ENCODE results near the gene IFT27.

DNA sequence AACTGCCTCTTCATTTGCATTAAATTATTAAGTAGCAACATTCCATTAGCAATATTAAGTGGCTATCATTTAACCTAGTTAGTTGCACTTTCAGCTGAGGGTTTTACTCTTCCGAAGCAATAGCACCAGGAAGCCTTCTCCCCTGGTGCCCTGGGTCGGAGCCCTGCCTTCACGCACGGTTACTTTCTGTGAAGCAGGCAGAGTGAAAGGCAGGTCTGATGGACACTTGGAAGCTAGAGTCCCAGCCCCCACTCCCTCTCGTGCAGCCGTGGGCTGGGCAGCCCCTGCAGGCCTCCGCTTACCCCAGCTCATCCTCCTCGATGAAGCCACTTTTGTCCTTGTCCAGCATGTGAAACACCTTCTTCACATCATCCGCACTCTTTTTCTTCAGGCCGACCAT lies 38.9 kb upstream of the IFT27 start:
- TF ChIP-seq CTCF (optimal IDR thresholded peaks at IDR 0.05 in 1 of 3, IDR thresholded peaks at IDR 0.05 in 1 of 3, conservative IDR thresholded peaks at IDR 0.05 in 1 of 3; ENCODE audit: extremely low read depth in 1 of 3, insufficient read depth in 2 of 3, low read length in 3 of 3) (no peak), EZH2 (IDR thresholded peaks at IDR 0.05; ENCODE audit: low read length) (no peak)
